ENCODE measurements around the gene OR4A47.
"Not testable (repeated sequence)": the region's sequence is repeated elsewhere in the genome, so short reads cannot be mapped to it uniquely, and the experiment has no call there.

The OR4A47 gene

GRCh38 chr11:48488493-48488892, at the start of gene OR4A47:
Gene OR4A47 (plus strand): TSS chr11:48488793. CDS start chr11:48488793, 0 bp downstream.
- DNase-seq (ENCODE audit: low read depth in 2 of 2): not testable (repeated sequence)

GRCh38 chr11:48455909-48456308, 32.7 kb upstream of the OR4A47 start:
- DNase-seq (ENCODE audit: low read depth in 2 of 2): not testable (repeated sequence)

DNA sequence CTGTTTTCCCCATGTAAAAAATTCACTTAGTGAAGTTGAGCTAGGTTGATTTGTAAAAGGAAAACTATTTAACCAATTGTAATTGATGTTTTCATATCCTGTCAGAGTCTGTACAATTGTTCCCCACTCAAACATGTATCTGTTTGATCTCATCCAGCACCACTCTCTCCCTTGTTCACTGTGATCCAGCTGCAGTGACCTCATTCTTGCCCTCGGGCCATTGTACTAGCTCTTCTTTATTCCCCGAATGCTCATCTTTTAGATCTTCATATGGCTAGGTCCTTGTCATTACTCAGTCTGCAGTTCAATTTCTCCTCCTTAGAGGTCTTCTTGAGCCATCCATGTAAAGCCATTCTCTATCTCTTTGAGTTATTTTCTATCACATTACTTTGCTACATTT, 14.6 kb upstream of the OR4A47 start:
- DNase-seq (ENCODE audit: low read depth in 2 of 2): not testable (repeated sequence)

DNA sequence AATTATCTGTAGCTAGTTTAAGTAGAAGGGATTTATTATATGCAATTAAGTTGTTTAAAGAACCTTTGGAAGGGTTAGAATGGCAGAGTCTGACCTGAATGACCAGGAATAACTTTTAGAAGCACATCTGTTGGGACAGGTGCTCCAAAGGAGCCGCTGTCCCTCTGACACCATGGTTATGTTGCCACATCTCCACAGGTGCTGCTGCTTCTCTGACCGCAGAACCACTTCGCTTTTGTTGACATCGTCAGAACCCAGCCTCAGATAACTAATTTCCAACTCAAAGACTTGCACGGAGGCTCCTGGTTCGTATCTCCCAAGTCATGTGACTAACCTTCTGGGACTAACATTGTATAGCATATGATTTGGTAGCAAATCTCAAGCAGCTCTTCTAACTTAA, 13.9 kb upstream of the OR4A47 start:
- DNase-seq (ENCODE audit: low read depth in 2 of 2): not testable (repeated sequence)

- DNase-seq (ENCODE audit: low read depth in 2 of 2): not testable (repeated sequence)
Observed at GRCh38 chr11:48506169-48506568, 17.6 kb downstream of the OR4A47 start.

GRCh38 chr11:48538991-48539390, 50.4 kb downstream of the OR4A47 start:
- no peak for DNase-seq (ENCODE audit: low read depth in 2 of 2)

All from stimulated activated CD4-positive, alpha-beta T cell treated with anti-CD3 and anti-CD28 coated beads, Interleukin-4, amount 100 ng/mL, for 48 hours (primary cell).